HCT116 (cell line): ENCODE data around the gene WASF1.

Experiments used
- CTCF ChIP-seq, 3 experiments: fragments of 200-600 bp in 1 of 3; sonication (generic) in 1 of 3; IDR thresholded peaks in 2 of 3; conservative IDR thresholded peaks in 1 of 3; 2 replicates each; pipeline ENCODE4 v1.5.1; 2012 to 2017; ENCODE audit warnings: low read depth in 2 of 3, low read length in 2 of 3, antibody characterized with exemption in 1 of 3, borderline replicate concordance in 1 of 3, control low read depth in 1 of 3, mild to moderate bottlenecking in 1 of 3, mixed read lengths in 1 of 3, mixed run types in 1 of 3, moderate library complexity in 1 of 3; ENCODE audit not compliant: insufficient read depth in 1 of 3
- EZH2 ChIP-seq: fragments of 200-600 bp; sonication (generic); IDR thresholded peaks from 2 replicates; pipeline ENCODE4 v1.6.1; 2017; ENCODE audit warnings: antibody characterized with exemption, mixed run types
- EZH2phosphoT487 ChIP-seq: fragments of 200-600 bp; IDR thresholded peaks from 2 replicates; pipeline ENCODE4 v1.6.1; 2018; ENCODE audit warnings: antibody characterized with exemption, borderline replicate concordance
- JUND ChIP-seq: IDR thresholded peaks from 2 replicates; pipeline ENCODE4 v1.6.1; 2012
- MAX ChIP-seq: IDR thresholded peaks from 2 replicates; pipeline ENCODE4 v1.6.1; 2012
- POLR2AphosphoS5 ChIP-seq: IDR thresholded peaks from 2 replicates; pipeline ENCODE4 v1.6.1; 2011; ENCODE audit warnings: mild to moderate bottlenecking, low read depth, low read length, moderate library complexity
- RAD21 ChIP-seq: IDR thresholded peaks from 2 replicates; pipeline ENCODE4 v1.6.1; 2012; ENCODE audit warnings: low read depth, mild to moderate bottlenecking
- ZNF274 ChIP-seq: fragments of 200-500 bp; sonication (Bioruptor generic); IDR thresholded peaks from 2 replicates; pipeline ENCODE4 v1.6.1; 2014; ENCODE audit warnings: mild to moderate bottlenecking, low read depth, low read length, inconsistent platforms

GRCh38 chr6:110064744-110065524, 114.5 kb downstream of the WASF1 start:
- TF ChIP-seq POLR2AphosphoS5 (no peak), EZH2 (no peak), CTCF (IDR thresholded peaks at IDR 0.05 in 2 of 3, conservative IDR thresholded peaks at IDR 0.05 in 1 of 3; ENCODE audit: borderline replicate concordance in 1 of 3, insufficient read depth in 1 of 3, low read depth in 2 of 3, low read length in 2 of 3) (no peak), ZNF274 (no peak), EZH2phosphoT487 (no peak), JUND (no peak), RAD21 (no peak), MAX (no peak)
